Right lobe of liver (tissue), 4 donors: ENCODE results near the gene BLTP3B.

Experiments
- CTCF ChIP-seq, 4 donors: fragments of 200-600 bp in 3 of 4; fragments of 450-650 bp in 1 of 4; IDR thresholded peaks; one replicate each; pipeline versions ENCODE4 v1.5.1 to v1.8.0; 2016 to 2022; ENCODE audit warnings: antibody characterized with exemption in 4 of 4, mild to moderate bottlenecking in 2 of 4
- POLR2A ChIP-seq: fragments of 450-650 bp; IDR thresholded peaks from one replicate; pipeline ENCODE4 v1.6.1; 2017; ENCODE audit warnings: antibody characterized with exemption, mild to moderate bottlenecking
- donor health status: DM: no; HTN: no; CAD: no.
- donor health status: DM: no; HTN: no; CAD: no.
- donor health status: DM: no; HTN: yes; CAD: no.

GRCh38 chr12:100145643-100146042, 3.0 kb upstream of the BLTP3B start:
- TF ChIP-seq CTCF (IDR thresholded peaks at IDR 0.05) (no peak), POLR2A (no peak)
